G401 (cell line): ENCODE data around the gene PRSS37. TPM values are rescaled to one million over a fixed set of nuclear protein-coding genes. Genes with fewer than 3 reads are reported as not detected.
"Not testable (repeated sequence)": the region's sequence is repeated elsewhere in the genome, so short reads cannot be mapped to it uniquely, and the experiment has no call there.

ENCODE experiments used
- DNase-seq: peaks from one replicate; pipeline ENCODE4 v3.0.0-alpha.2; 2015; ENCODE audit warnings: low spot score
- in situ Hi-C: cut with HindIII; loops from 2 replicates; pipeline ENCODE4 v1.10.0; 2016; ENCODE audit warnings: low sequenced_read_pairs, mixed read lengths
- total RNA-seq: library from RNA; depleted of rRNA; stranded (reverse); fragments of >200 nt; shearing (Covaris generic); gene quantifications from 2 replicates; pipeline ENCODE4 v1.2.3, GENCODE V29; 2014; rRNA removed

Gene PRSS37
- not detected in 2 replicates for total RNA-seq

GRCh38 chr7:141841385-141841784 lies at the start of gene PRSS37:
PRSS37 (minus strand) TSS chr7:141841485; CDS start chr7:141841049, 436 bp downstream.
- in situ Hi-C loops = no loop called here
- DNase-seq = no peak

GRCh38 chr7:141889321-141889720 lies 48.0 kb upstream of the PRSS37 start:
- in situ Hi-C loops = no loop called here
- DNase-seq = no peak

- in situ Hi-C loops = no loop called here
- no peak for DNase-seq
Observed at GRCh38 chr7:141884539-141885225, 43.4 kb upstream of the PRSS37 start.

GRCh38 chr7:141880960-141881359 lies 39.7 kb upstream of the PRSS37 start:
- in situ Hi-C loops = no loop called here
- no peak for DNase-seq

- no peak for DNase-seq
- in situ Hi-C loops = no loop called here
Observed at GRCh38 chr7:141877365-141877764, 36.1 kb upstream of the PRSS37 start.

GRCh38 chr7:141876371-141876770 lies 35.1 kb upstream of the PRSS37 start:
- DNase-seq = no peak
- in situ Hi-C loops = no loop called here

GRCh38 chr7:141875453-141875852 lies 34.2 kb upstream of the PRSS37 start:
- DNase-seq = no peak
- in situ Hi-C loops = no loop called here

- DNase-seq = no peak
- in situ Hi-C loops = no loop called here
Observed at GRCh38 chr7:141874787-141875186, 33.5 kb upstream of the PRSS37 start.

GRCh38 chr7:141872931-141873330 lies 31.6 kb upstream of the PRSS37 start:
- in situ Hi-C loops = no loop called here
- no peak for DNase-seq

- DNase-seq = no peak
- in situ Hi-C loops = no loop called here
Observed at GRCh38 chr7:141866974-141867373, 25.7 kb upstream of the PRSS37 start.

- in situ Hi-C loops = no loop called here
- no peak for DNase-seq
Observed at GRCh38 chr7:141864765-141865447, 23.6 kb upstream of the PRSS37 start.

- in situ Hi-C loops = no loop called here
- DNase-seq = no peak
Observed at GRCh38 chr7:141860207-141860606, 18.9 kb upstream of the PRSS37 start.

GRCh38 chr7:141847996-141848395 lies 6.7 kb upstream of the PRSS37 start:
- DNase-seq = no peak
- in situ Hi-C loops = no loop called here

- peak; percentile 90 for DNase-seq
- in situ Hi-C loops = no loop called here
Observed at GRCh38 chr7:141844256-141844655, 3.0 kb upstream of the PRSS37 start.

- in situ Hi-C loops = no loop called here
- DNase-seq = no peak
Observed at GRCh38 chr7:141842904-141843303, 1.6 kb upstream of the PRSS37 start.

GRCh38 chr7:141840708-141841107 lies 577 bp downstream of the PRSS37 start:
- in situ Hi-C loops = no loop called here
- DNase-seq = no peak

- DNase-seq = no peak
- in situ Hi-C loops = no loop called here
Observed at GRCh38 chr7:141839256-141839655, 2.0 kb downstream of the PRSS37 start.

- in situ Hi-C loops = no loop called here
- no peak for DNase-seq
Observed at GRCh38 chr7:141838581-141838980, 2.7 kb downstream of the PRSS37 start.

- in situ Hi-C loops = no loop called here
- no peak for DNase-seq
Observed at GRCh38 chr7:141837683-141838082, 3.6 kb downstream of the PRSS37 start.

GRCh38 chr7:141822432-141822831 lies 18.9 kb downstream of the PRSS37 start:
- DNase-seq, in situ Hi-C loops: not testable (repeated sequence)

GRCh38 chr7:141820067-141820466 lies 21.2 kb downstream of the PRSS37 start:
- no peak for DNase-seq
- in situ Hi-C loops = no loop called here
